CD4-positive, alpha-beta T cell treated with Interleukin-4 for 4 hours (primary cell): ENCODE data around the gene AQP4.

Experiments used
- DNase-seq: peaks from one replicate; pipeline ENCODE4 v3.0.0-alpha.2; 2020

Gene AQP4

DNA sequence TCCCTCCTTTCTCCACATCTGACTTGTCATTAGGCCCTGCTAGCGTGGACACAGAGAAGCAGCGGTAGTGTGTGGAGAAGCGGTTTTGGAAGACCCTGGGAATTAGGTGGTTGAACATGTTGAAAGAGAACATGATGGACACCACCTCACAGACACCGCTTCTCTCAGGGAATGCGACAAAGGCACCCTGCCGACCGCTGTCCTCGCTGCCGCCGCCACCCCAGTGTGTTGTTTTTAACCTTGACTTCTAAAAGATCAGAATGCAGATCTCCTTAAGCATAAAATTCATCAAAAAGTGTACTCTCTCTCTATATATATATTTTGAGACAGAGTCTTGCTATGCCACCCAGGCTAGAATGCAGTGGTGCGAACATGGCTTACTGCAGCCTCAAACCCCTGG, 33.2 kb downstream of the AQP4 start:
- no peak for DNase-seq

DNA sequence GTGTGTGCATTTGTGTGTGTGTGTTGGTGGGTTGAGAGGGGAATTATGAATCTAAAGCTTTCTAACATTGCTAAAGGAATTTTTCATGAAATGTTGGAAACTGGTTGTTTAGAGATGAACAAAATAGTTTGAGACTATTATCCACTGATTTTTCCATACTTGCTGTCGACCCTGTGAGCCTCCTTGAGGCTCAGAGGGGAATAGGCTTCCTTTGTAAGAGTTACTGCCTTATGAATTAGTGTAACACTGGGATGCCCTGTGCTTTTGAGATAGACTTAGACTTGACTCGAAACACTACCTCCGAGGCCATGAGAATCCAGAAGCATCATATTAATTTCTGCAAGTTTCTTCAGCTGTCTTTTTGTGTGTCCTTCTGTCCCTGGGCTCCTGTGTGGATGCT, 37.9 kb downstream of the AQP4 start:
- DNase-seq, result no peak

- no peak for DNase-seq
These were observed 38.8 kb downstream of the AQP4 start for GRCh38 chr18:26826656-26827235.

GRCh38 chr18:26821181-26821580, 44.3 kb downstream of the AQP4 start:
- no peak for DNase-seq

GRCh38 chr18:26819046-26819445, 46.5 kb downstream of the AQP4 start:
- DNase-seq, result no peak

DNA sequence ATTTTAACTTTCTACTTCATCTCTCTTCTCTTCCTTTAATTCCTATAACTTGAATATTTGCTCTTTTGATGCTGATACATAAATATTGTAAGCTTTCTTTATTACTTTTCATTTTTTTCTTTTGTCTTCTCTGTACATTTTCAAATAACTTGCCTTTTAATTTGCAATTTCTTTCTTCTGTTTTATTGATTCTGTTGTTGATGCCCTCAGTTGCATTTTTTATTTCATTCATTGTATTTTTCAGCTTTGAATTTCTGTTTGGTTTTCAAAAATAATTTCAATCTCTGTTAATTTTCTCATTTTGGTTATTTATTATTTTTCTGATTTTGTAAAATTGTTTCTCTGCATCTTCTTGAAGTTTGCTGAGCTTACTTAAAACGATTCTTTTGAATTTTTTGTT, 47.0 kb downstream of the AQP4 start:
- no peak for DNase-seq

GRCh38 chr18:26813043-26813442, 52.5 kb downstream of the AQP4 start:
- DNase-seq, result no peak

GRCh38 chr18:26812462-26812861, 53.0 kb downstream of the AQP4 start:
- no peak for DNase-seq

DNA sequence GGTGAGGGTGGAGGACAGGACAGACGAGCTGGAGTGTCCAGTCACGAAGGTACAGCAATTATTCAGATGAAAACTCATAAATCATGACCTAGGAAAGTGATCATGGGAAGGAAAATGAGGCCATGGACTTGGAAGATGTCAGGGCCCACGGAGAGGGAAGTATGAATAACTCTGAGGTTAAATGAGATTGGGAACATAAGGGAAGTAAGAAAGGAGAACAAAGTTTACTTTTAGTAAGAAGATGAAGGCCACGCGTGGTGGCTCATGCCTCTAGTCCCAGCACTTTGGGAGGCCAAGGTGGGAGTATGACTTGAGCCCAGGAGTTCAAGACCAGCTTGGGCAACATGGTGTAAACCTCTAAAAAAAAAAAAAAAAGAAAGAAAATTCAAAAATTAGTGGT, 56.2 kb downstream of the AQP4 start:
- no peak for DNase-seq

GRCh38 chr18:26806224-26806623, 59.3 kb downstream of the AQP4 start:
- DNase-seq, result no peak

DNA sequence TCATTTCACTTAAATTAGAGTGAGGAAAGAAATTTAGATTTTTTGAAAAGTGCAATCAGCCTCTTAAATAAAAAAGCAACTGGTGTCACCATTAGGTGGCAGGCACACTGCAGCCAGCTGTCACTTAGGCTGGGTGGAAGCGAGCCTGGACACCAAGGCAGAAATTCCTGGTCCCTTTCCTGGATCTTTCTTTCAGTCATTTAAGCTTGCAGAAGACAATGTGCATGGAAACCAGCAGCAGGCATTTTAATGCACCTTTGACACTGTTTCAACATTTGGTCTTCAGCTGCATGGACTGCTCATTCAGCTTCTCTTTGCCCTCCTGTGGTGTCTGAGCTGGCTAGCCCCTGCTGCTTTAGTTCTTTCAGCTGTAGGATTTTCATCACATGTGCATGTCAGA, 61.0 kb downstream of the AQP4 start:
- DNase-seq, result no peak

GRCh38 chr18:26803643-26804042, 61.9 kb downstream of the AQP4 start:
- no peak for DNase-seq

GRCh38 chr18:26802330-26803200, 62.9 kb downstream of the AQP4 start:
- no peak for DNase-seq
